ENCODE results near the gene GDA. TPM values are rescaled to one million over a fixed set of nuclear protein-coding genes. Genes with fewer than 3 reads are reported as not detected.

Gene GDA
- total RNA-seq, 2 donors from 2014 or later, result 2.5 to 6.9 TPM

- Histone ChIP-seq H3K9me3 (ENCODE audit: control insufficient read depth, low read length) (no peaks in the 10 kb centered on the region), H3K27me3 (ENCODE audit: control insufficient read depth, insufficient read depth, low read length, poor library complexity, severe bottlenecking) (peaks cover 10% of the 10 kb centered on the region), H3K9ac (ENCODE audit: extremely low read depth, low read length, poor library complexity, severe bottlenecking) (no peak overlapping the region), H3K36me3 (ENCODE audit: control insufficient read depth, insufficient read depth, low read length) (no peaks in the 10 kb centered on the region), H3K4me3 (ENCODE audit: low read length) (no peak overlapping the region), H3K4me1 (ENCODE audit: control insufficient read depth, insufficient read depth, low read length) (no peaks in the 10 kb centered on the region), H3K27ac (ENCODE audit: low read depth, low read length) (no peak overlapping the region)
- Mint-ChIP-seq H3K27ac (no peak overlapping the region), H3K36me3 (ENCODE audit: low read depth) (no peaks in the 10 kb centered on the region), H3K9me3 (peaks cover 19% of the 10 kb centered on the region), H3K27me3 (ENCODE audit: insufficient read depth) (peaks cover 5% of the 10 kb centered on the region), H3K4me3 (no peak overlapping the region), H3K4me1 (peaks cover 7% of the 10 kb centered on the region)
- TF ChIP-seq CTCF (conservative IDR thresholded peaks at IDR 0.05), result no peak
- WGBS, 2 experiments (ENCODE audit: insufficient coverage in 1 of 2, insufficient read length in 1 of 2), result 95 to 100% methylated on average over 1 to 4 of the region's 5 CpGs
- no peak for DNase-seq
These were observed 143.8 kb downstream of the GDA start for GRCh38 chr9:72292874-72293607.

GRCh38 chr9:72294936-72295335 is 145.7 kb downstream of the GDA start:
- no peak overlapping the region for H3K4me3 ChIP-seq (ENCODE audit: low read length)
- H3K27me3 Mint-ChIP-seq (ENCODE audit: insufficient read depth), result peaks cover 7% of the 10 kb centered on the region
- no peak overlapping the region for H3K4me3 Mint-ChIP-seq
- TF ChIP-seq CTCF (conservative IDR thresholded peaks at IDR 0.05), result no peak
- H3K27me3 ChIP-seq (ENCODE audit: control insufficient read depth, insufficient read depth, low read length, poor library complexity, severe bottlenecking), result peaks cover 10% of the 10 kb centered on the region
- H3K27ac Mint-ChIP-seq, result no peak overlapping the region
- H3K9ac ChIP-seq (ENCODE audit: extremely low read depth, low read length, poor library complexity, severe bottlenecking), result no peak overlapping the region
- 90 to 97% methylated on average over 6 to 7 of the region's 7 CpGs for WGBS, 2 experiments (ENCODE audit: insufficient coverage in 1 of 2, insufficient read length in 1 of 2)
- no peak for DNase-seq
- no peaks in the 10 kb centered on the region for H3K36me3 ChIP-seq (ENCODE audit: control insufficient read depth, insufficient read depth, low read length)
- no peaks in the 10 kb centered on the region for H3K36me3 Mint-ChIP-seq (ENCODE audit: low read depth)
- H3K4me1 ChIP-seq (ENCODE audit: control insufficient read depth, insufficient read depth, low read length), result no peaks in the 10 kb centered on the region
- peaks cover 11% of the 10 kb centered on the region for H3K9me3 Mint-ChIP-seq
- H3K27ac ChIP-seq (ENCODE audit: low read depth, low read length), result no peak overlapping the region
- H3K4me1 Mint-ChIP-seq, result peaks cover 7% of the 10 kb centered on the region
- no peaks in the 10 kb centered on the region for H3K9me3 ChIP-seq (ENCODE audit: control insufficient read depth, low read length)

DNA sequence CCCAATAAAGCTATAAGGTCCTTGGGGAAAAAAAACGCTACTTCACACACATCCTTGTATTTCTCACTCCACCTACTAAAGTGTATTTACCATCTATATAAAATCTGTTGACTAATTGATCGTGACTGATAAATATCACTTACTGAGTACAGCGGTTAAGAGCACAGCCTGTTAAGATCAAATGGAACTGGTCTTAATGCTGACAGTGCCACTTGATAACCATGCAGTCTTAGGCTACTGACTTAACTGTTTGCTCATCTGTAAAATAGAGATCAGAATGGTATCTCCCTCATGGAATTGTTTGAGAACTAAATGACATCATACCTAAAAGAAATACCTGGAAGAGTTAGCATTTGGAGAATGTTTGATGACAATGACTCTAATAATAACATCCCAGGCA is 148.3 kb downstream of the GDA start:
- DNase-seq, result no peak
- 91 to 92% methylated on average over 3 of the region's 3 CpGs for WGBS, 2 experiments (ENCODE audit: insufficient coverage in 1 of 2, insufficient read length in 1 of 2)
- Histone ChIP-seq H3K4me3 (ENCODE audit: low read length) (no peak overlapping the region), H3K9me3 (ENCODE audit: control insufficient read depth, low read length) (no peaks in the 10 kb centered on the region), H3K27ac (ENCODE audit: low read depth, low read length) (no peak overlapping the region), H3K9ac (ENCODE audit: extremely low read depth, low read length, poor library complexity, severe bottlenecking) (no peak overlapping the region), H3K27me3 (ENCODE audit: control insufficient read depth, insufficient read depth, low read length, poor library complexity, severe bottlenecking) (peaks cover 10% of the 10 kb centered on the region), H3K4me1 (ENCODE audit: control insufficient read depth, insufficient read depth, low read length) (peaks cover 2% of the 10 kb centered on the region), H3K36me3 (ENCODE audit: control insufficient read depth, insufficient read depth, low read length) (no peaks in the 10 kb centered on the region)
- no peak overlapping the region for H3K27ac Mint-ChIP-seq
- peaks cover 7% of the 10 kb centered on the region for H3K4me1 Mint-ChIP-seq
- no peak for TF ChIP-seq CTCF (conservative IDR thresholded peaks at IDR 0.05)
- H3K4me3 Mint-ChIP-seq, result no peak overlapping the region
- H3K36me3 Mint-ChIP-seq (ENCODE audit: low read depth), result no peaks in the 10 kb centered on the region
- peaks cover 7% of the 10 kb centered on the region for H3K27me3 Mint-ChIP-seq (ENCODE audit: insufficient read depth)
- no peaks in the 10 kb centered on the region for H3K9me3 Mint-ChIP-seq

Data from endodermal cell (in vitro differentiated cells).